ENCODE results near the gene RBM8A.
A peak's percentile ranks its signal among the peaks of the same experiment; 100 is the strongest.

The RBM8A gene

DNA sequence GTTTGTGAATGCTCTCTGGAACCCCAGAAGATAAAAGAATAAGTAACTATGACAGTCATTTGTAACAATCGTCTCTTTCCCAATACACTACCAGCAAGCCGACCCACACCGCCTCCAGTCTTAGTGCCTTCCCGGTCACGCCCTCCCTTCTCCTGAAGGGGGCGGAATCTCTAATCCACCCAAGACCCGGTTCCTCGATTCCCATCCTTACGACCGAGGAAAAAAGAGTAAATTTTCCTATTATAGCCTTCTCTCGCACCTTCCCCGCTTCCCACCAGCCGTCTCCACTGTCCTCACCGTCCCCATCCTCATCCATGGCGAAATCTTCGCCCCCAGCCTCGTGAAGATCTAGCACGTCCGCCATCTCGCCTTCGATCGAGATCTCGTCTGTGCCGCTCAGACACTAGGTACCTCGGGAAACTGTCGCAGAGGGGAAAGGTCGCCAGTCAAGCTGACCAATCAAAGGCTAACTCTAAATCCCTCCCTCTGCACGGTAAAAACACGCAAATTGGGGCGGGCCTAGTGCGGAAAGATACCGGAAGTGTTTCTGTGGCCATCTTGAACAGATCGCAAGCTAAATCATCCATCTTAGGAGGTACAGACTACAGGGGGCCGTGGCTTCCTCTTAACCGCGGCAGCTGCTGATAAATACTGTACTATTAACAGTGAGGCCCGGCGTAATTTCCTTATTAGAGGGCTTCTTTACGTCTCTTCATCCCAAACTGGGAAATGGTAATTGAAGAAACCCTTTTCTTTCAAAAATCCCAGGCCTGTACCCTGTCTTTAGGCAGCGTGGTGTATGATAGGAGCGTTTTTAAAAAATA is at the start of gene RBM8A:
RBM8A (minus strand) TSS at position 422 of the 824 bp plus-strand sequence; CDS start at position 364, 58 bp downstream.
- peak; percentile 75 to 90 (median 80) for DNase-seq (ENCODE audit: low read depth in 4 of 4, low spot score in 1 of 4)

DNA sequence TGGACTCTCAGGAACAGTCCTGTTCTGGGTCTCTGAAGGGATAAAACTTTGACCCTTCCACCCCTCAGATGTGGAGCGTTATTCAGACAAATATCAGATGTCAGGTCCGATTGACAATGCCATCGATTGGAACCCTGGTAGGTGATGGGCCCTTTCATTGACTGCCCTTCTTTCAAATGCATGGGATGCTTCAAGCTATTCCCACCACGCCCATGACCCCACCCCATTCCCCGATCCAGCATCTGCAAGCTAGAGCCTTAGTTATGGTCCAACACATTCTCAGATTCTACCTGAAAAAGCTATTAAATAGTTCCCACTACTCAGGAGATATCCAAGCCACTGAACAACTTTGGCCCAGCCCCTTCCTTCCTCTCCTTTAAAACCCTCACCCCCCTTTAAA is 49.7 kb upstream of the RBM8A start:
- no peak for DNase-seq (ENCODE audit: low read depth in 4 of 4, low spot score in 1 of 4)

DNA sequence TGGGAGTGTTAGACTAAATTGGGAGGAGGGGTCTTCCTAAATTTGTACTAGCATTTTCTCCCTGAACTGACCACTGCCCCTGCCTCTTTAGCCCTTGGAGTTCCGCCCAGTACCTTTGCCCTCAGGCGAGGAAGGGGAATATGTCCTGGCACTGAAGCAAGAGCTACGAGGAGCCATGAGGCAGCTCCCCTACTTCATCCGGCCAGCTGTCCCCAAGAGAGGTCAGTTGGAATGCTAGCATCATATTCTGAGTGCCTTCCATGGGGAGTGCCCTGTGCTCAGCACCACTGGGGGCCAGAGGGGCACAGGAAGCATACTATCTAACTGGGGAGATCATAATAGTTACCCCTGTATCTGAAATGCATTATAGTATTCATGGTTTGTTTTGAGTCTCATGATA is 47.9 kb upstream of the RBM8A start:
- no peak for DNase-seq (ENCODE audit: low read depth in 4 of 4, low spot score in 1 of 4)

DNA sequence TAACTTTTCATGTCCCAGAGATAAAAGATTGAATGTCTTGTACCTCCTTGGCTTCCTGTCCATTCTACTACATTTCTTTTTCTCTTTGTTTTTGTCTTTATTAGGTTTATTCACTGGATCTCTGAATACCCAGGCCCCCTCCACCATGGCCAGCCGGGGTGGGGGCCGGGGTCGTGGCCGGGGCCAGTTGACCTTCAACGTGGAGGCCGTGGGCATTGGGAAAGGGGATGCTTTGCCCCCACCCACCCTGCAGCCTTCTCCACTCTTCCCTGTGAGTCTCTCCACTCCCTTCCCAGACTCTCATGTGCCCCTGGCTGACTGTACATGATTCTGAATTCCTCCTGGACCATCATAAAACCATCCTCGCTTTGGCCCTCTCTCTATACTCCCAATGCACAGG is 47.4 kb upstream of the RBM8A start:
- DNase-seq (ENCODE audit: low read depth in 4 of 4, low spot score in 1 of 4): no peak

DNA sequence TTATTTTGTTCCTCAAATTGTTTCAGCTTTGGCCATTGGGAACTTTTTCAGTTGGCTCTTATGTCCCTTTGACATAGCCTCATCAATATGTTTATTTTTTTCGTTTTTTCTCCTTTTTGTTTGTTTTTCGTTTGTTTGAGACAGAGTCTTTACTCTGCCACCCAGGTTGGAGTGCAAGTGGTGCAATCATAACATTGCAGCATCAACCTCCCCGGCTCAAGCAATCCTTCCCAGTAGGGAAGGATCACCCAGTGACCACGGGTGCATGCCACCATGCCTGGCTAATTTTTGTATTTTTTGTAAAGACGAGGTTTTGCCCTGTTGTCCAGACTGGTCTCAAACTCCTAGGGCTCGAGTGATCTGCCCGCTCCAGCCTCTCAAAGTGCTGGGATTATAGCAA is 45.3 kb upstream of the RBM8A start:
- no peak for DNase-seq (ENCODE audit: low read depth in 4 of 4, low spot score in 1 of 4)

DNA sequence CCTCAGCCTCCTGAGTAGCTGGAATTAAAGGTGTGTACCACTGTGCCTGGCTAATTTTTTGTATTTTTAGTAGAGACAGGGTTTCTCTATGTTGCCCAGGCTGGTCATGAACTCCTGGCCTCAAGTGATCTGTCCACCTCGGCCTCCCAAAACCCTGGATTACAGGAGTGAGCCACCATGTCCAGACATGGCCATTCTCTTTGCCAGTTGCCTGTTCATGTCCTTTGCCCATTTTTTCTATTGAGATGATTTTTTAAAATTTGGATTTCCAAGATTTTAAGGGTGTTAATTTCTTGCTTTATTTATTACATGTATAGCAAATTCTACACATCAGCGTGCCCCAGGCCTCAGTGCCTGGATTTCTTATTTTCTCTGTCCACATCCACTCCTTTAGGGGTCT is 40.0 kb upstream of the RBM8A start:
- no peak for DNase-seq (ENCODE audit: low read depth in 4 of 4, low spot score in 1 of 4)

DNA sequence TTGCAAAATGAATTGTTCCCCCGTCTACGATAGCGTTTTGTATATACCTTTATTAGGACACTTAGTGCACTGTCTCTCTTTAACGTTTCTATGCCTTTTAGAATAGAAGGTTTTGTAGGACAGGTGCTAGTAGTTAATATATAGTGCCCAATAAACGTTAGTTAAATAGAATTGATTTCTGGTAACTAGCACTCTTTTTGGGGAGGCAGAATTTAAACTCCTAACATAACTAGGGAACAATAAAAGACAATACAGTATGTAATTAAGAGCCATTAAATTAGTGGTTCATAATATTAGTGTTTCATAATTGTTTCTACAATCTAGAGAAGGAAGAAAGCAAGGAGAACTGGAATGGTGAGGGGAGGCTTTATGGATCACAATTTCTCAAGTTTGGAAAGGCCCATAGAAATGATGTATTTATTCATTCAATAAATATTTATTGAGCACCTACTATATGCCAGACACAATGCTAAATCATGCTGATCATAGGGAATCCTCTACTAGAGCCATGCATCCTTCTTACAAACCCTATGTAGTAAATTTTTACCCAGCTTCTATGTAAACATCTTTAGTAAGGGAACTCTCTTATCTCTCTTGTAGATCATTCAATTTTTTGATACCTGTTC is 37.9 kb upstream of the RBM8A start:
- DNase-seq (ENCODE audit: low read depth in 4 of 4, low spot score in 1 of 4): no peak

DNA sequence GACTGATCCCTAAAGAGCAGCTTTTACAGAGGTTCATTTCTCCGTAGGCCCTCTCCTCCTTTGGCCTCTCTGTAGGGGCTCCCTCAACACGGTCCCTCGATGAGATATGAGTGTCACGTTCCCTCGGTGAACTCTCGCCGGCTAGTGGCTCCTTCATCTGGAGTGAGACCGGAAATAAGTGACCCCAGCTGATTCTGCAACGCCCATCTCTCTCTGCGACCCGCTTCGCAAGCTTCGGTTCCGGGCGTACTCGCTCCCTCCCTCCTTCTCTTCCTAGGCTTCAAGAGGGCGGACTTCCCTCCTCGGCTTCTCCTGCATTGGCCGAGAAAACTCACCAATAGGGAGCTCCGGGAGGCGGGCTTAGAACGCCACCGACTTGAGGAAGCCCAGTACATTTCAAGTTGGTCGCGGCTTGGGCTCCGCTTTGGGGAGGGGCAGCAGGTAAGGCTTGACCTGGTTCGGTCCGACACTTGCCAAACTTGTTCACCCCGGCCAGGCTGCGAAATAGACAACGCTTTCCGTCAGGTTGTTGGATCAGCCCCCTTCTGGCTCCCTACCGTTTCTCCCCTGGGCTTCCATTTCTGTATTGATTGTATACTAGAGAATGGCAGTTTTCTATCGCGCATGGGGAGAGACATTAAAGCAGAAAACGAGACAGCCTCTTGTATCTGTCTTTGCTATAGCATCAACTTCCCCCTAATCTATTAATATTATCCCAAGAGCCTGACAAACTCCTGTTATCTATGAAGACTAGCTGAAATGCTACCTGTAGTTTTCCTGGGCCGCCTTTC is 37.2 kb upstream of the RBM8A start, which contains the start of the genes ANKRD34A and POLR3GL:
ANKRD34A (minus strand) TSS at position 248 of the 791 bp plus-strand sequence. CDS start 2,816 bp downstream, outside the sequence.
POLR3GL (plus strand) TSS at position 363 of the 791 bp plus-strand sequence. CDS start 10,176 bp downstream, outside the sequence.
- peak; percentile 57 to 90 (median 74) for DNase-seq (ENCODE audit: low read depth in 4 of 4, low spot score in 1 of 4)

DNA sequence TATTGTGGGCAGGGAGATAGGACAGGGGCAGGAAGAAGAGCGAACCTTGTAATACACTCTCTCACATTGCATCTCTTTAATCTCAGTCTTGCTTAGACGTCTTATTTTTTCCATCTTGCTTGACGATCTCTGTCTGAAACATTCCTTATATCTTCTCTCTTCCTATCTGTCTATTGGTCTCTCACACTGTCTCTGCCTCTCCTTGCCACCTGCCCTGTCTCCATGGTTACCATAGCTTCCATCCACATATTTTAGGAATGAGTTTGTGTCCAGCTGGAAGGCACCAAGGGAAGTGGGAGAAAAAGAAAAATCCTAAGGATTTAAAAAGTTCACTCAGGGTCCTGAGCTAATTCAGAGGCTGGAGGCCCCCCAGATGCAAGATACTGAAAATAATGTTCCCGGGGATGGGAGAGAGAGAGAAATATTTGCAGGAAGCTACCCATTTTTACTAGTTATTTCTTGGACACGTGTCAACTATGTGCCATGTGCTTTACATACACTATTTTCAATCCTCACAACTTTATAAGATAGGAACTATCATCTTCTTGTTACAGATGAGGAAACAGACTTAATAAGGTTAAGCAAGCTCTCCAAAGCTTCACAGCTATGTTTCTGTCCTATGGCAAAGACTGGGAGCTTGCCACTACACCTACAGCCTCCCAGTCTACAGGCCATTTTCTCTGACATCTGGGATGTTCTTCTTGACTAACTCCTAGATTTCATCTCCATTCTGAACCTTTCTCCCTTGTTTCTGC is 36.2 kb upstream of the RBM8A start:
- no peak for DNase-seq (ENCODE audit: low read depth in 4 of 4, low spot score in 1 of 4)

DNA sequence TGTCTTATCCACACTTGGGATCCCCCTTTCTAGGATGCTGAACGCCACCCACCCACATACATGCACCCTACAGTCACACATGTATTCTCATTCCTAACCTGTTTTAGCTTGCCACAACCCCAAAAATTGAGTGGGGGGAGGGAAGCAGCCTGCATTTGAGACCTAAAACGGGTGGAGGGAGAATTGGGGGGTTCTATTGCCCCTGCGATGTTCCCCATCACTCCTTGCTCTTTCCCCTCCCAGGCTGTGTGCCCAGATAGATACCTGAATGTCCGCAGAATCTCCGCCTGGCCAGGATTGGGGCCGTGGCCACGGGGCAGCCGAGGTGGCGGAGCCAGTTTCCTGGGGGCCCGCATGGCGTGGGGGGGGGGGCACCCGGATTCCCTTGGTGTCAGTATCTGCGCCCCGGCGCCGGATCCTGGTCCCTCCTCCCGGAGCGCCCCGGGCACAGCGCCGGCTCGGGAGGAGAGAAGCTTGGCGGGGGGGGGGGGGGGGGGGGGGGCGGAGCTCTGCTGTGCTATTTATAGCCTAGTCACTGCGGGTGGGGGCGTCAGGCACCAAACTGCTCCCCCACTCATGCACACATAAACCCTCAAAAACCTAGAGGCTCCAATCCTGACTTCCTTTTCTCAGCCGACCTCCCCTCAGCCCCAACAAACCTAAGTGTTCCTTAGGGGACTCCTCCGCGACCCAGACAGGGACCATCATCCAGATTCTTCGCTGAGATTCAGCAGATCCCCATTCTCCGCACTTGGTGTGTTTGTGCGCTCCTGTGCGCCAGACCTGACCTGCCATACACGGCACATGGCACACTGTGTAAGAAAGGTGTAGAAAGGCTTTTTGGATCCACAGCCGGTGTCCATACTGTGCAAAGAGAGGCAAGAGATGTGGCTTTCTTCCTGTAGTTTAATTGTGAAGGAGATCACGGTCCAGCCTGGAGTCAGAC is 35.1 kb upstream of the RBM8A start:
- no peak for DNase-seq (ENCODE audit: low read depth in 4 of 4, low spot score in 1 of 4)

DNA sequence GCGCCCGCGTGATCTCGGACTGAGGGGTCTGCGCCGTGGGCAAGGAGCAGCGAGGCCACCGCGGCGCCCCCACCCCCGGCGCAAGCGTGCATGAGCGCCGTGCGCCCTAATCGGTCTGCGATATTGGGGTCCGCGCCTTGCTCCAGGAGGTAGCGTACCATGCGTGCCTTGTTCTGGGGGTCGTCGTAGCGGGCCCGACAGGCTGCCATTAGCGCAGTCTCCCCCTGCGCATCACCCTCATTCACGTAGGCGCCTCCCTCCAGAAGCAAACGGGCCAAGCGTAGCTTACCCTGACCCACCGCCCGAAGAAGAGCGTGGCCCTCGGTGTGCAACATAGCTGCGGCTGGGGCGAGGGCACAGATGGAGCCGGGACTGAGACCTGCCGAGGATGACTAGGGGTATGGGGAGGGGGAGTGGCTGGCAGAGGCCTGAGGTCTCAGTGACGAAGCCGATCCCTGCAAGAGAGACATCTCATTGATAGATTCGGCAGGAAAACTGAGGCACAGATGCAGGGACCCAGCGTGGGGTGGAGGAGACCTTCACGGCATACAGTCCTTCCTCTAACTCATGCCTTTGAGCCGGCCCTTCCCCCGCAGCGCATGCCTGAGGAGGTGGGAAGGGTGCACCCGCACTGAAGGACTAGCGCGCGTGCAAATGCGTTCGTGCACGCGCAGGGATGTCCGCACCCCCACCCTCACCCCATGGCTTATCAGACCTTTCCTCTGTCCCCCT is 34.3 kb upstream of the RBM8A start:
- DNase-seq (ENCODE audit: low read depth in 4 of 4, low spot score in 1 of 4): peak in 1 of 4 experiments; percentile 57

DNA sequence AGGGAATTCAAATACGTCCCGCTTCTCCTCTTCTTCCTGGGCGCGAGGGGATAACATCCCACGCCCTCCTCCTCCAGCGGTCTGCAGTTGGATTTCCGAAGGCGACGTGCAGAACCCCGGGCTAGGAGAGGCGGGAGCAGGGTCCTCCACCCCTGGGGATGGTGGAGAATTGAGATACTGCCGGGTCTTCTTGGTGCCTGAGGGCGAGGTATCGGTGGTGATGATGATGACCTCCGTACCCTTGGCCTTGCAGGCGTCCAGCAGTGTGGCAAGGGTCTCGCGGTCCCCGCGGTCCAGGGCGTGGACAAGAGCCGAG is 33.8 kb upstream of the RBM8A start:
- no peak for DNase-seq (ENCODE audit: low read depth in 4 of 4, low spot score in 1 of 4)

DNA sequence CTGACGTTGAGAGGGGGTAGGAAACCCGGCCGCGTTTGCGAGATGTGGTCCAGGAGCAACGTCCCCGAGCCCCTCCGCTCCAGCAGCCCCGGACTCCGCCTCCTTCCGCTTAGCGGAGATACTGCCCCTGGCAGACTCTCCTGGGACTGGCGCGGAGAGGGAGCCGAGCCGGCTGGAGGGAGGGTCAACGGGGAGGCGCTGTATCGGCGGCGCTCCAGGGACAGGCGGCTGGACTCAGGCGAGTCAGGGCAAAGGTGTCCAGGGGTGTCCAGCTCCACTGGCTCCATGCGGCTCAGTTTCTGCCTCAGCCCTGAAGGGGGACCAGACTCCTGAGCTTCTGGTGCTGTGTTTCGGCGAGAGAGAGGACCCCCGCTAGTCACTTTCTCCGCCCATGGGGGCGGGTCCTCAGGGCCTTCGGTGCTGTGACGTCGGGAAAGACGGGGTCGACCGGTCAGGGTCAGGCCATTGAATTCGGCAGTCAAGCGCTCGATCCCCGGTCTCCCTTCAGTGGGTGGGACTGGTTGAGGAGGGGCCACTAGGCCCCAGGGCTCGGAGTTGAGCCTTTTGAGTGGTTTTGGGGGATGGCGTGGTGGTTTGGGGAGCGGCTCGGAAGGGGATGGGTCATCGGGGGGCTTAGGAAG is 33.3 kb upstream of the RBM8A start:
- no peak for DNase-seq (ENCODE audit: low read depth in 4 of 4, low spot score in 1 of 4)

DNA sequence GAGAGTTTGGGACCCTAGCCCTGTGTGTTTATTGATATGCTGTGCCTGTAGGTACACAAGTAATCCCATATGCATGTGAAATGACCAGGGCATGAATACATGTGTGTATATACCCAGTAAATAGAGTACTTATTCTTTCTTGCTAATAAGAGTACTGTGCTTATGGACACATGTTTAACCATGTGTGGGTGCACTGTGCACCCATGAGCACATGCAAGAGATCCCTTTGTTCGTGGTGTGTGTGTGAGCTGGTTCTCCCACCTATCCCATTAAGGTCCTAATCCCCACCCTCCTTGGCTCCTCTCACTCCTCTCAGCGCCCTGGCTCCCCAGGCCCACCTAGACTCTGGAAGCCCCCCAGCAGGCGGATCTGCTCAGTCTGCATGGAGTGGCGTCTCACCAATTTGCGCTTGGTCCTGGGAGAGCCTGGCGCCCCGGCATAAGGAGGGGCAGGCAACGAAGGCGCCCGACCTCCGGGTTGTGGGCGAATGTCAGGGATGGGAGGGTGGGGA is 32.7 kb upstream of the RBM8A start:
- DNase-seq (ENCODE audit: low read depth in 4 of 4, low spot score in 1 of 4): no peak

DNA sequence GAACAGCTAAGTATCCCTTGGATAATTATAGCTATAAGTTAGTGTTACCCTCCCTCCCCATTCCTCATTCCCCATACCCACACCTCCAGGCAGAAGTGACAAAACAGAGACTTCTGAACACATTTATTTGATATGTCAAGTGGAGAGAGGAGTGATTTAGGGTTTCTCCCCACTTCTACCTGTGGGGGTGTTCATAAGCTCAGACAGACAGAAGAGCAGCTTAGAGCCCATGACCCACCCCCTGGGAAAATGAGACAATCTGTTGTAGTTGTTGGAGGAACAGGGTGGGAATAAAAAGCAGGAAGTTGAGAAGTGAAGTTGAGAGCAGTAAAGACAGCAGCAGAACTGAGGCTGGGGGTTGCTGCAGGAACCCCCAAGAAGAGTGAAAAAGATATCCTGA is 32.0 kb upstream of the RBM8A start:
- no peak for DNase-seq (ENCODE audit: low read depth in 4 of 4, low spot score in 1 of 4)

DNA sequence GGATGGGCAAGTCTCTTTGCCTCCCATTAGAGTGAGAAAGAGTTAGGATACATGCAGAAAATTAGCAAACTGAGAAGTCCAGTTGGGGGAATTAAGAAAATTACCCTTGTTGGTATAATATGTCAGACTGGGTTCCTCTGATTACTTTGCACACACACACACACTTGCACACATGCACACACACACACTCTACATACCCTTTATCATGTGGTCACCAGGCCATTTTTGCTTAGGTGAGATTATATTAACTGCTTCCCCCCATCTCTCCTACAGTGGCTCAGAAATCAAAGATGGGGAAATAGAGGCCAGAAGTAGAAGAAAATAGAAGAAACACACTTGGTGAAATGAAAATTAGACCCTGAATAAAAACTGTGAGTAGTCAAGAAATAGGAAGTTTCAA is 31.4 kb upstream of the RBM8A start:
- DNase-seq (ENCODE audit: low read depth in 4 of 4, low spot score in 1 of 4): no peak

DNA sequence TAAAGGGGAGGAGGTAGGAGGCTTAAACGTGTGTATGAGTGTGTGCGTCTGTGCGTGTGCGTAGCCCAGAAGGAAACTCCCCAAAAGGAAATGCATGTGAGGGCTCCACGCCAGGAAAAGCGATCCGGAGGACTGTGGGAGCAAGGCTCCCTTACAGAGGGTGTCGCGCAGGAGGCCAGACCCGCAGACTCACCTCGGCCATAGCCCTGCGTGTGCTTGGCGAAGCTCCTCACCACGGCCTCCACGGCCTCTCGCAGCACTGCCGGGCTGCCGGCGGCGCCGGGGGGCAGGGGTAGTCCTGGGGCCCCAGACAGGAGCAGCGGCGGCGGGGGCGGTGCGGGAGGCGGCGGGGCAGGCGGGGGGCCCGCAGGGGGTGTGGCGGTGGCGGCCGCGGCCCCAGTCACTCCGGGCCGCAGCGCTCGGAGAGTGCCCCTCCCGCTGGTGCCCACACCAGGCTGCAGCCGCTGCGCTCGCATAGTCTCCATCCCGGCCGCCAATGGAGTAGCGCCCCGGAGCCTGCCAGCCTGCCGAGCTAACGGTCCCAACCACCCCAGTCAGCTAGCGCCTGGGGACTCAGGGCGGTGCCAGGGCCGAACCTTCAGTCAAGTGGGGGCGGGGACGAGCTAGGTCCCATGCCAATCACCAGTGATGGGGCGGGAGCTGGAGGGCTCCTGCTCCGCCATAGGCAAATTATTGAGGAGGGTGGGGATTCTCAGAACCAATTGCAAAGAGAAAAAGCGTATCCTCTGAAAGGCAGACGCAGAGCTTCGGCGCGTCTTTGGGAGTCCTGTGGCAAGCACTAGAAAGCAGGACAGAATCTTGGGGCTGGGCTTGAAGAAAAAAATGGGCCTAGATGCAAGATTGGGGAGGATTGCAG is 30.4 kb upstream of the RBM8A start, which contains the start of gene LIX1L:
LIX1L (minus strand) TSS at position 575 of the 877 bp plus-strand sequence; CDS start at position 485, 90 bp downstream.
- peak; percentile 86 to 94 (median 89) for DNase-seq (ENCODE audit: low read depth in 4 of 4, low spot score in 1 of 4)

Measured in stimulated activated CD4-positive, alpha-beta T cell treated with anti-CD3 and anti-CD28 coated beads, Interleukin-1b, Interleukin-23, amount 100 ng/mL, for 24 hours (primary cell).